Stimulated activated naive CD8-positive, alpha-beta T cell treated with anti-CD3 and anti-CD28 coated beads, Interleukin-15, amount 100 ng/mL, for 72 hours (primary cell): ENCODE results near the gene SETBP1.
A peak's percentile ranks its signal among the peaks of the same experiment; 100 is the strongest.

Source experiments
- ATAC-seq: fragments of 150-1000 bp; cut with Tn5 transposase; 2 replicates; pipeline ENCODE4 v1.10.0; 2021; ENCODE audit warnings: mild to moderate bottlenecking, moderate library complexity
- DNase-seq, 2 donors: peaks; one replicate each; pipeline ENCODE4 v3.0.0; 2021 to 2022
- H3K27ac Mint-ChIP-seq, 2 donors: one replicate each; pipeline ENCODE4 v1.8.0; 2022; ENCODE audit warnings: mild to moderate bottlenecking in 2 of 2, mixed read lengths in 2 of 2, moderate library complexity in 2 of 2
- H3K27me3 Mint-ChIP-seq: one replicate; pipeline ENCODE4 v1.8.0; 2022; ENCODE audit warnings: mixed read lengths
- H3K4me1 Mint-ChIP-seq: one replicate; pipeline ENCODE4 v1.8.0; 2022; ENCODE audit warnings: mild to moderate bottlenecking, mixed read lengths
- H3K4me3 Mint-ChIP-seq, 2 donors: one replicate each; pipeline ENCODE4 v1.8.0; 2022; ENCODE audit warnings: mild to moderate bottlenecking in 2 of 2, mixed read lengths in 2 of 2, moderate library complexity in 1 of 2
- H3K9me3 Mint-ChIP-seq, 2 donors: one replicate each; pipeline ENCODE4 v1.8.0; 2022; ENCODE audit warnings: mixed read lengths in 2 of 2

The SETBP1 gene

DNA sequence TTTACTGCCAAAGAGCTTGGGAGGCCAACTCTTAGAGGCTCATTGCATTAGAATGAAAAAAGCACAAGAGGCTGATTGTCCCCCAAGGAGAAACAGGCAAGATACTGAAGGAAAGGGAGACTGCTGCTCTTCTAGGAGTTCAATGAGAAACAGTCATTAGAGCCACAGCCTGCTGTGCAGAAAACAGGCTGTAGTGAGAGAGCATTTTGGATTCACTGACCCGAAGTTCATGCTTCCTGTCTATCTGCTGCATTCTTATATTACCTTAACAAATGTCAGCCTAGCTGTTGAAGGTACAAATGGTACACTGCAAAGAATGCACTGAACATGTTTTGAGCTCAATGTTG, 423.3 kb downstream of the SETBP1 start:
- no peak for ATAC-seq
- H3K27ac Mint-ChIP-seq: no peak overlapping the region

DNA sequence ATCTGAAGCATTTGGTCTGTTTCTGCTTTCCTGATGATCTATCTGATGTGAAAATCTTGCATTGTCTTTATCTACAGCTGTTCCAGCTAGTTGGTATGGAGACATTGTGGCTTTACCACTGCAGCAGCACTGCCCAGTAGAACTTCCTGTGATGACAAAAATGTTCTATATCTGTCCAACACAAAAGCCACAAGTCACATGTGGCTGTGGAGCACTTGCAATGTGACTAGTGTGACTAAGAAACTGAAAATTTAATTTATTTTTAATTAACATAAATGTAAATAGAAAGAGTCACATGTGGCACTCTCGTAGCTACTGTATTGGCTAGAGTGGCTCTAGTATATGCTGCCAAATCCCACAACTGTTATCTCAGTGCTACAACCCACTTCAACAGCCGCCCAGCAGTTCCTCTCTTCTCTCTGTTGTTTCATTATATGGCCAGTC, 425.7 kb downstream of the SETBP1 start:
- Mint-ChIP-seq H3K27ac (no peak overlapping the region), H3K27me3 (no peaks in the 10 kb centered on the region), H3K4me3 (no peak overlapping the region), H3K9me3 (no peaks in the 10 kb centered on the region), H3K4me1 (no peaks in the 10 kb centered on the region)
- ATAC-seq: peak; percentile 54
- DNase-seq: no peak

More for the DNA sequence above, 423.3 kb downstream of the SETBP1 start:
- no peak for DNase-seq
- H3K27me3 Mint-ChIP-seq: no peaks in the 10 kb centered on the region
- no peaks in the 10 kb centered on the region for H3K4me1 Mint-ChIP-seq
- H3K4me3 Mint-ChIP-seq: no peak overlapping the region
- no peaks in the 10 kb centered on the region for H3K9me3 Mint-ChIP-seq

- H3K9me3 Mint-ChIP-seq: no peaks in the 10 kb centered on the region
- H3K27me3 Mint-ChIP-seq: no peaks in the 10 kb centered on the region
- no peak for DNase-seq
- H3K4me3 Mint-ChIP-seq: no peak overlapping the region
- no peak overlapping the region for H3K27ac Mint-ChIP-seq
- ATAC-seq: no peak
- H3K4me1 Mint-ChIP-seq: no peaks in the 10 kb centered on the region
These were observed 426.7 kb downstream of the SETBP1 start for GRCh38 chr18:45107425-45107824.

- H3K4me1 Mint-ChIP-seq: no peaks in the 10 kb centered on the region
These were observed 428.1 kb downstream of the SETBP1 start for GRCh38 chr18:45108754-45109153.

DNA sequence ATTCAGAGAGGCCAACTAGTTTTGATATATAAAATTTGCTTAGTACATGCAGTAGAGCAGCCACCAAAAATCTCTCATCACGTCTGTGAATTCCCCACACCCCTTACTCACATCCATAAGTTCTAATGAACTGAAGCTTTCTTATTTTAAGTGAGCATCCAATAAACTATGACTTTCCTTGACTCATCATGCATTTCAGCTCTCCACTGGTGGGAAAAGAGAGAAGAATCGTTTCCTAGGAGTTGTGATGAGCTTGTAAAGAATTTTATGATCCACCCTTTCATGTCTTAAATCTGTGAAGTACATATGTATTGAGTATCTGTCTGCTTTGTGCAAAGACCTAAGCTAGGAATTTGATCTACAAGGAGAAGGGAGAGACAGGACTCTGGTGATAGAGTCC, 428.6 kb downstream of the SETBP1 start:
- H3K9me3 Mint-ChIP-seq: no peaks in the 10 kb centered on the region
- no peak overlapping the region for H3K27ac Mint-ChIP-seq
- H3K4me3 Mint-ChIP-seq: no peak overlapping the region
- no peaks in the 10 kb centered on the region for H3K4me1 Mint-ChIP-seq
- no peaks in the 10 kb centered on the region for H3K27me3 Mint-ChIP-seq
- DNase-seq (no peak), ATAC-seq (no peak)

More at GRCh38 chr18:45108754-45109153, 428.1 kb downstream of the SETBP1 start:
- Mint-ChIP-seq H3K9me3 (no peaks in the 10 kb centered on the region), H3K27ac (no peak overlapping the region), H3K27me3 (no peaks in the 10 kb centered on the region), H3K4me3 (no peak overlapping the region)
- no peak for ATAC-seq
- DNase-seq: no peak

GRCh38 chr18:45109706-45110105, 429.0 kb downstream of the SETBP1 start:
- ATAC-seq: no peak
- Mint-ChIP-seq H3K27ac (no peak overlapping the region), H3K4me1 (no peaks in the 10 kb centered on the region), H3K9me3 (no peaks in the 10 kb centered on the region), H3K27me3 (no peaks in the 10 kb centered on the region), H3K4me3 (no peak overlapping the region)
- DNase-seq: no peak

DNA sequence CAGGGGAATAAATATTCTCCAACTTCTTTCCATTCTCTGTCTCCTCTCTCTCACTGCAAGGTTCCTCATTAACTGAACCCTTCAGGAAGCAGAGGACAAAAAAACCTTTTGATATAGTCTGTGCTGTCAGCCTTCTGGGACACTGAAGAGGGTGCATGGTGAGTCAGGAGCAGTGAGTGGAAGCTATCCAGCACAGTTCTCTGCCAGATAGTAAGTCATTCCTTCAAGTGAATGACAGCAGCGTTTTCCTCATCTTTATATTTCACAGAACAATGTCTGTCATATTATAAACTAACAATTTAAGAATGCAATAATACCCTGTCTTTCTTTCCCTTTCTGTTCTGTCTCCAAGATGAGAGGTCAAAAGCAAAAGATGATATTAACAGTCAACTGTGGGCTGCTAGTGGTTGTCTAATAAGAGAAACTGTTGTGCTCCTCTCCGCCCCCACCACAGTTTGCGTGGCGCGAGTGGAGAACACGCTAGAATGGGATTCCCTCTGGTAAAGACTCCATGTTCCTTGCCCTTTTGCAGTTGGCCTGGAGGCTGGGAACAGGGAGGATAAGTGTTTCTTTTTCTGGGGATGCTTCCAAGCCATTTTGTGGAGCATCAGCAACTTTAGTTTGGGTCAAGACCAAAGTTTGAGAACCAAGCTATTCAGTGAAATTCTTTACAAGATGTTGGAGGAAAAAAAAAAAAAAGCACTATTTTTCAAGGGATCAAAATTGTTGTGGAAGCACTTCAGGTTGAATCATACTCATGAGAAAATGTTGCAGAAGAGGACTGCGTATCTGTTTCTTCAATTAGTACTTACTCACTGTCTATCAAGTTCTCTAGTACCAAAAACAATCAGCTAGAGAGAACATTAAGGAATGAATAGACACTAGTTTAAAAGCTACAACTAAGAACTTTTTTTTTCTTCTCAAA, 430.2 kb downstream of the SETBP1 start:
- no peak for ATAC-seq
- Mint-ChIP-seq H3K4me3 (no peak overlapping the region), H3K9me3 (no peaks in the 10 kb centered on the region), H3K27me3 (no peaks in the 10 kb centered on the region), H3K27ac (no peak overlapping the region), H3K4me1 (no peaks in the 10 kb centered on the region)
- no peak for DNase-seq

- Mint-ChIP-seq H3K4me1 (no peaks in the 10 kb centered on the region), H3K9me3 (no peaks in the 10 kb centered on the region), H3K27ac (no peak overlapping the region), H3K4me3 (no peak overlapping the region), H3K27me3 (no peaks in the 10 kb centered on the region)
- ATAC-seq: no peak
- DNase-seq: no peak
These were observed 430.8 kb downstream of the SETBP1 start for GRCh38 chr18:45111502-45111848.

- ATAC-seq: no peak
- DNase-seq: no peak
- no peaks in the 10 kb centered on the region for H3K27me3 Mint-ChIP-seq
- no peaks in the 10 kb centered on the region for H3K9me3 Mint-ChIP-seq
- H3K27ac Mint-ChIP-seq: no peak overlapping the region
- H3K4me1 Mint-ChIP-seq: no peaks in the 10 kb centered on the region
- no peak overlapping the region for H3K4me3 Mint-ChIP-seq
These were observed 432.0 kb downstream of the SETBP1 start for GRCh38 chr18:45112682-45113081.

DNA sequence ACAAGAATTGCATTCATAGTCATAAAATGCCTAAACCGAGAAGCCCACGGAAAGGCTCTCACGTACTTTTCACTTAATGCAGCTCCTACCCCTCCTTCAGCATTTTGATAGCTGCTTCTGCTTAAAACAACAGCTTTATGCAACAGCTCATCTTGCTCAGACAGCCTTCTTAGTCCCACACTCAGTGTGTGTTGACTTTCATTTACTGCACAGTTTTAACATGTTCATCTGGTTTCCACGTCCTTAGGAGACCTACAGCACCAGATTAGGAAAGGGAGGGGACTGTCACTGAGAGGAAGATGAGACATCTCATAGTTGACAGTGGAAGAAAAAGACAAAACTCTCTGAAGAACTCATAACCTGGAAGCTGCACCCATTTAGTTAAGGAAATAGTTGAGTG, 435.4 kb downstream of the SETBP1 start:
- H3K27me3 Mint-ChIP-seq: no peaks in the 10 kb centered on the region
- DNase-seq: no peak
- no peak for ATAC-seq
- no peaks in the 10 kb centered on the region for H3K9me3 Mint-ChIP-seq
- no peak overlapping the region for H3K27ac Mint-ChIP-seq
- no peaks in the 10 kb centered on the region for H3K4me1 Mint-ChIP-seq
- no peak overlapping the region for H3K4me3 Mint-ChIP-seq
